GM23338 (cell line): Measurements from ENCODE around the gene PJA2. TPM values are rescaled to one million over a fixed set of nuclear protein-coding genes. Genes with fewer than 3 reads are reported as not detected.

Experiments
- ATAC-seq: fragments of 200-7000 bp; cut with Tn5 transposase; 3 replicates; pipeline ENCODE4 v1.9.1; 2020
- DNase-seq: peaks from one replicate; pipeline ENCODE4 v3.0.0-alpha.2; 2015; ENCODE audit warnings: low spot score
- H2AFZ ChIP-seq: fragments of 200-600 bp; sonication (generic); 2 replicates; pipeline ENCODE4 v1.8.0; 2016; ENCODE audit warnings: antibody characterized with exemption, mild to moderate bottlenecking, moderate library complexity
- H3F3A ChIP-seq: fragments of 200-600 bp; sonication (generic); replicated peaks from 2 replicates; pipeline ENCODE4 v1.8.0; 2017; ENCODE audit warnings: antibody characterized with exemption, mixed run types, low read depth
- H3K27ac ChIP-seq: fragments of 200-600 bp; sonication (generic); 2 replicates; pipeline ENCODE4 v1.6.1; 2016; ENCODE audit warnings: low read depth
- H3K27me3 ChIP-seq: fragments of 200-600 bp; sonication (generic); 2 replicates; pipeline ENCODE4 v1.8.0; 2016; ENCODE audit warnings: mild to moderate bottlenecking, mixed run types, moderate library complexity; ENCODE audit not compliant: insufficient read depth
- H3K36me3 ChIP-seq: fragments of 200-600 bp; sonication (generic); 2 replicates; pipeline ENCODE4 v1.8.0; 2016; ENCODE audit warnings: mild to moderate bottlenecking; ENCODE audit not compliant: insufficient read depth
- H3K4me1 ChIP-seq: fragments of 200-600 bp; sonication (generic); 2 replicates; pipeline ENCODE4 v1.8.0; 2016; ENCODE audit warnings: mild to moderate bottlenecking, moderate library complexity; ENCODE audit not compliant: insufficient read depth
- H3K4me2 ChIP-seq: fragments of 200-600 bp; sonication (generic); 2 replicates; pipeline ENCODE4 v1.7.1; 2017; ENCODE audit warnings: mixed run types
- H3K4me3 ChIP-seq: fragments of 200-600 bp; sonication (generic); 2 replicates; pipeline ENCODE4 v1.6.1; 2016; ENCODE audit warnings: mixed run types
- H3K79me2 ChIP-seq: fragments of 200-600 bp; sonication (generic); replicated peaks from 2 replicates; pipeline ENCODE4 v1.8.0; 2017; ENCODE audit warnings: mild to moderate bottlenecking; ENCODE audit not compliant: insufficient read depth
- H3K9me2 ChIP-seq: fragments of 200-600 bp; sonication (generic); 2 replicates; pipeline ENCODE4 v1.8.0; 2017; ENCODE audit not compliant: insufficient read depth
- H4K20me1 ChIP-seq: fragments of 200-600 bp; sonication (generic); replicated peaks from 2 replicates; pipeline ENCODE4 v1.8.0; 2017; ENCODE audit warnings: mild to moderate bottlenecking; ENCODE audit not compliant: insufficient read depth
- H3K27ac Mint-ChIP-seq: 2 replicates; pipeline ENCODE4 v1.8.0; 2020; ENCODE audit warnings: inconsistent platforms, mild to moderate bottlenecking, moderate library complexity, mixed read lengths
- H3K27me3 Mint-ChIP-seq: 3 replicates; pipeline ENCODE4 v1.8.0; 2022; ENCODE audit warnings: low read depth, mild to moderate bottlenecking, moderate library complexity, mixed read lengths, inconsistent platforms; ENCODE audit not compliant: insufficient read depth, poor library complexity
- H3K36me3 Mint-ChIP-seq: 3 replicates; pipeline ENCODE4 v1.8.0; 2021; ENCODE audit warnings: low read depth, mild to moderate bottlenecking, inconsistent platforms, moderate library complexity, mixed read lengths
- H3K4me1 Mint-ChIP-seq: 3 replicates; pipeline ENCODE4 v1.8.0; 2020; ENCODE audit warnings: mild to moderate bottlenecking, inconsistent platforms, mixed read lengths
- H3K4me3 Mint-ChIP-seq: 3 replicates; pipeline ENCODE4 v1.8.0; 2021; ENCODE audit warnings: moderate library complexity, mild to moderate bottlenecking, inconsistent platforms, mixed read lengths
- H3K9me3 Mint-ChIP-seq: 3 replicates; pipeline ENCODE4 v1.8.0; 2020; ENCODE audit warnings: moderate library complexity, mild to moderate bottlenecking, inconsistent platforms, mixed read lengths
- CREB1 ChIP-seq: fragments of 250-450 bp; sonication (Bioruptor Pico); IDR thresholded peaks from 2 replicates; pipeline ENCODE4 v1.5.0; 2020; ENCODE audit warnings: low read depth, mild to moderate bottlenecking, moderate library complexity
- EZH2 ChIP-seq: fragments of 200-600 bp; sonication (generic); IDR thresholded peaks from one replicate; pipeline ENCODE4 v1.8.0; 2017; ENCODE audit warnings: antibody characterized with exemption, mild to moderate bottlenecking, low read depth; ENCODE audit not compliant: unreplicated experiment
- JUNB ChIP-seq: IDR thresholded peaks from one replicate; pipeline ENCODE4 v1.6.1; 2016; ENCODE audit warnings: antibody characterized with exemption; ENCODE audit not compliant: unreplicated experiment
- NANOG ChIP-seq: IDR thresholded peaks from 2 replicates; pipeline ENCODE4 v1.6.1; 2016; ENCODE audit warnings: antibody characterized with exemption, borderline replicate concordance
- POLR2AphosphoS5 ChIP-seq: IDR thresholded peaks from 2 replicates; pipeline ENCODE4 v1.6.1; 2016; ENCODE audit warnings: antibody characterized with exemption, low read depth
- ZNF114 ChIP-seq: fragments of 250-450 bp; sonication (Bioruptor Pico); IDR thresholded peaks from 2 replicates; pipeline ENCODE4 v1.5.0; 2020; ENCODE audit warnings: mild to moderate bottlenecking, moderate library complexity
- ZNF331 ChIP-seq: fragments of 250-450 bp; sonication (Bioruptor Pico); IDR thresholded peaks from 2 replicates; pipeline ENCODE4 v1.5.0; 2020; ENCODE audit warnings: low read depth, mild to moderate bottlenecking, moderate library complexity
- long read RNA-seq: library from polyadenylated mRNA; unstranded; transcript quantifications from one replicate; pipeline ENCODE4 v2.0.0, GENCODE V29; 2020; ENCODE audit not compliant: unreplicated experiment
- polyA plus RNA-seq: library from polyadenylated mRNA; unstranded; fragments of >200 nt; fragmentation: Nextera tagmentation; extraction: Ambion mirVana; gene quantifications from 2 replicates; pipeline ENCODE4 v1.2.1, GENCODE V29; 2016
- total RNA-seq: library from RNA; depleted of rRNA; stranded (reverse); fragments of >200 nt; shearing (Covaris generic); gene quantifications from 2 replicates; pipeline ENCODE4 v1.2.3, GENCODE V29; 2014; rRNA removed
- TF ChIP-seq, protein P1 (sequence below): IDR thresholded peaks from 2 replicates; pipeline ENCODE4 v1.6.1; 2016; ENCODE audit warnings: antibody characterized with exemption
- TF ChIP-seq, protein P2 (sequence below): IDR thresholded peaks from one replicate; pipeline ENCODE4 v1.6.1; 2018; ENCODE audit warnings: antibody characterized with exemption; ENCODE audit not compliant: unreplicated experiment
- TF ChIP-seq, protein P3 (sequence below): fragments of 250-450 bp; sonication (Bioruptor Pico); IDR thresholded peaks from 2 replicates; pipeline ENCODE4 v1.5.0; 2020; ENCODE audit warnings: mild to moderate bottlenecking, moderate library complexity

PJA2 gene
- total RNA-seq (62.5 and 65.3 TPM in 2 replicates), polyA plus RNA-seq (30.3 and 31.5 TPM in 2 replicates)
- long read RNA-seq, partial matches to known transcripts, result 6 of 9 reads
- long read RNA-seq, other reads (novel, unspliced or antisense), result 3 of 9 reads

DNA sequence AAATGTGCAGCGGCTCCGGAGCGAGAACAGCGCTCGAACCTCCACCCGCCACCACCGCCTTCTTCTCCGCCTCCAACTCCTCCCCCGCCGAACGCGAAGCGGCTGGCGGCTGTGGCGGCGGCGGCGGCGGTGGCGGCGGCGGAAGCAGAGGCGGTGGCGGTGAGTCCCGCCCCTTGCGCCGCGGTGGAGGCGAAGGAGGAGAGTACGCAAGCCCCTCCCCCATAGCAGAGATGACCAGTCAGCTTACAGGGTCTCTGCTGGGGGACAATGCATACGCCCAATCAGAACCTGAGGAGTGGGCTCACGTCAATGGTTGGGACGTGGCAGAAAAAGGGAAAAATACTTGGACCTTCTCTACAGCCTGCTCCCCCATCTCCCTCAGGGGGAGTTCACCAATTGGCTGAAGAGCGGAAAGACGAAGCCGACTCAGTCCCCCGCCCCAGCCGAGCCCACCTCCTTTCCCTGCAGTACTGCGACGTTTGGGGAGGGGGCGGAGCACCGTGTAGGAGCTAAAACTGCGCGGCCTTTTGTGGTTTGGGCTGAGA lies at the start of gene PJA2:
TSS of gene PJA2 (minus strand) at position 131 of the 545 bp plus-strand sequence. CDS start 26,541 bp downstream, outside the sequence.
- Histone ChIP-seq H3K27ac (peak within 1 kb of the TSS; percentile 96), H3K9me2 (no peaks in the 10 kb centered on the region), H3K4me3 (peak within 1 kb of the TSS; percentile 80), H3K4me2 (peak within 1 kb of the TSS; percentile 89), H2AFZ (peak within 1 kb of the TSS; percentile 90), H3K36me3 (no peaks in the 10 kb centered on the region), H3F3A (no peaks in the 10 kb centered on the region), H3K27me3 (no peaks in the 10 kb centered on the region), H3K79me2 (peaks cover 42% of the 10 kb centered on the region), H4K20me1 (0 out of 2 replicates have a peak, but pooled peaks cover 8% of the 10 kb centered on the region), H3K4me1 (peaks cover 39% of the 10 kb centered on the region)
- Mint-ChIP-seq H3K4me1 (peaks cover 35% of the 10 kb centered on the region), H3K27me3 (peaks cover 8% of the 10 kb centered on the region), H3K27ac (peak within 1 kb of the TSS; percentile 99), H3K4me3 (peak within 1 kb of the TSS; percentile 100), H3K36me3 (peaks cover 2% of the 10 kb centered on the region; the same call in 1 of the 3 replicates), H3K9me3 (peaks cover 10% of the 10 kb centered on the region; the same call in 2 of the 3 replicates)
- DNase-seq (peak; percentile 100), ATAC-seq (peak; percentile 88)
- no peak for TF ChIP-seq NANOG
- TF ChIP-seq ZNF331 (CRISPR knock-in tag), result no peak
- TF ChIP-seq EZH2, result no peak
- TF ChIP-seq, protein P1, sequence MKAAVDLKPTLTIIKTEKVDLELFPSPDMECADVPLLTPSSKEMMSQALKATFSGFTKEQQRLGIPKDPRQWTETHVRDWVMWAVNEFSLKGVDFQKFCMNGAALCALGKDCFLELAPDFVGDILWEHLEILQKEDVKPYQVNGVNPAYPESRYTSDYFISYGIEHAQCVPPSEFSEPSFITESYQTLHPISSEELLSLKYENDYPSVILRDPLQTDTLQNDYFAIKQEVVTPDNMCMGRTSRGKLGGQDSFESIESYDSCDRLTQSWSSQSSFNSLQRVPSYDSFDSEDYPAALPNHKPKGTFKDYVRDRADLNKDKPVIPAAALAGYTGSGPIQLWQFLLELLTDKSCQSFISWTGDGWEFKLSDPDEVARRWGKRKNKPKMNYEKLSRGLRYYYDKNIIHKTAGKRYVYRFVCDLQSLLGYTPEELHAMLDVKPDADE, result no peak
- TF ChIP-seq, protein P2, sequence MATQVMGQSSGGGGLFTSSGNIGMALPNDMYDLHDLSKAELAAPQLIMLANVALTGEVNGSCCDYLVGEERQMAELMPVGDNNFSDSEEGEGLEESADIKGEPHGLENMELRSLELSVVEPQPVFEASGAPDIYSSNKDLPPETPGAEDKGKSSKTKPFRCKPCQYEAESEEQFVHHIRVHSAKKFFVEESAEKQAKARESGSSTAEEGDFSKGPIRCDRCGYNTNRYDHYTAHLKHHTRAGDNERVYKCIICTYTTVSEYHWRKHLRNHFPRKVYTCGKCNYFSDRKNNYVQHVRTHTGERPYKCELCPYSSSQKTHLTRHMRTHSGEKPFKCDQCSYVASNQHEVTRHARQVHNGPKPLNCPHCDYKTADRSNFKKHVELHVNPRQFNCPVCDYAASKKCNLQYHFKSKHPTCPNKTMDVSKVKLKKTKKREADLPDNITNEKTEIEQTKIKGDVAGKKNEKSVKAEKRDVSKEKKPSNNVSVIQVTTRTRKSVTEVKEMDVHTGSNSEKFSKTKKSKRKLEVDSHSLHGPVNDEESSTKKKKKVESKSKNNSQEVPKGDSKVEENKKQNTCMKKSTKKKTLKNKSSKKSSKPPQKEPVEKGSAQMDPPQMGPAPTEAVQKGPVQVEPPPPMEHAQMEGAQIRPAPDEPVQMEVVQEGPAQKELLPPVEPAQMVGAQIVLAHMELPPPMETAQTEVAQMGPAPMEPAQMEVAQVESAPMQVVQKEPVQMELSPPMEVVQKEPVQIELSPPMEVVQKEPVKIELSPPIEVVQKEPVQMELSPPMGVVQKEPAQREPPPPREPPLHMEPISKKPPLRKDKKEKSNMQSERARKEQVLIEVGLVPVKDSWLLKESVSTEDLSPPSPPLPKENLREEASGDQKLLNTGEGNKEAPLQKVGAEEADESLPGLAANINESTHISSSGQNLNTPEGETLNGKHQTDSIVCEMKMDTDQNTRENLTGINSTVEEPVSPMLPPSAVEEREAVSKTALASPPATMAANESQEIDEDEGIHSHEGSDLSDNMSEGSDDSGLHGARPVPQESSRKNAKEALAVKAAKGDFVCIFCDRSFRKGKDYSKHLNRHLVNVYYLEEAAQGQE, result no peak
- peak; percentile 89 for TF ChIP-seq CREB1
- TF ChIP-seq JUNB, result no peak
- TF ChIP-seq ZNF114 (CRISPR knock-in tag), result no peak
- peak; percentile 85 for TF ChIP-seq POLR2AphosphoS5

- ATAC-seq, result no peak
- H3K27ac ChIP-seq, result no peak overlapping the region
- no peaks in the 10 kb centered on the region for H3K79me2 ChIP-seq
- H3F3A ChIP-seq, result no peaks in the 10 kb centered on the region
- no peak overlapping the region for H3K4me2 ChIP-seq
- Mint-ChIP-seq H3K9me3 (peaks cover 26% of the 10 kb centered on the region), H3K4me1 (peaks cover 6% of the 10 kb centered on the region; the same call in 2 of the 3 replicates), H3K4me3 (no peak overlapping the region), H3K36me3 (peaks cover 19% of the 10 kb centered on the region; the same call in 2 of the 3 replicates), H3K27ac (no peak overlapping the region), H3K27me3 (no peaks in the 10 kb centered on the region)
- DNase-seq, result no peak
- H3K36me3 ChIP-seq, result peaks cover 4% of the 10 kb centered on the region; the same call in 1 of the 2 replicates
- no peak overlapping the region for H2AFZ ChIP-seq
- no peaks in the 10 kb centered on the region; the same call in 1 of the 2 replicates for H3K4me1 ChIP-seq
- no peaks in the 10 kb centered on the region; the same call in 1 of the 2 replicates for H3K9me2 ChIP-seq
- no peak overlapping the region for H3K4me3 ChIP-seq
- H3K27me3 ChIP-seq, result no peaks in the 10 kb centered on the region
- no peaks in the 10 kb centered on the region for H4K20me1 ChIP-seq
- TF ChIP-seq CREB1 (no peak), POLR2AphosphoS5 (no peak), EZH2 (no peak)
- TF ChIP-seq, protein P3, sequence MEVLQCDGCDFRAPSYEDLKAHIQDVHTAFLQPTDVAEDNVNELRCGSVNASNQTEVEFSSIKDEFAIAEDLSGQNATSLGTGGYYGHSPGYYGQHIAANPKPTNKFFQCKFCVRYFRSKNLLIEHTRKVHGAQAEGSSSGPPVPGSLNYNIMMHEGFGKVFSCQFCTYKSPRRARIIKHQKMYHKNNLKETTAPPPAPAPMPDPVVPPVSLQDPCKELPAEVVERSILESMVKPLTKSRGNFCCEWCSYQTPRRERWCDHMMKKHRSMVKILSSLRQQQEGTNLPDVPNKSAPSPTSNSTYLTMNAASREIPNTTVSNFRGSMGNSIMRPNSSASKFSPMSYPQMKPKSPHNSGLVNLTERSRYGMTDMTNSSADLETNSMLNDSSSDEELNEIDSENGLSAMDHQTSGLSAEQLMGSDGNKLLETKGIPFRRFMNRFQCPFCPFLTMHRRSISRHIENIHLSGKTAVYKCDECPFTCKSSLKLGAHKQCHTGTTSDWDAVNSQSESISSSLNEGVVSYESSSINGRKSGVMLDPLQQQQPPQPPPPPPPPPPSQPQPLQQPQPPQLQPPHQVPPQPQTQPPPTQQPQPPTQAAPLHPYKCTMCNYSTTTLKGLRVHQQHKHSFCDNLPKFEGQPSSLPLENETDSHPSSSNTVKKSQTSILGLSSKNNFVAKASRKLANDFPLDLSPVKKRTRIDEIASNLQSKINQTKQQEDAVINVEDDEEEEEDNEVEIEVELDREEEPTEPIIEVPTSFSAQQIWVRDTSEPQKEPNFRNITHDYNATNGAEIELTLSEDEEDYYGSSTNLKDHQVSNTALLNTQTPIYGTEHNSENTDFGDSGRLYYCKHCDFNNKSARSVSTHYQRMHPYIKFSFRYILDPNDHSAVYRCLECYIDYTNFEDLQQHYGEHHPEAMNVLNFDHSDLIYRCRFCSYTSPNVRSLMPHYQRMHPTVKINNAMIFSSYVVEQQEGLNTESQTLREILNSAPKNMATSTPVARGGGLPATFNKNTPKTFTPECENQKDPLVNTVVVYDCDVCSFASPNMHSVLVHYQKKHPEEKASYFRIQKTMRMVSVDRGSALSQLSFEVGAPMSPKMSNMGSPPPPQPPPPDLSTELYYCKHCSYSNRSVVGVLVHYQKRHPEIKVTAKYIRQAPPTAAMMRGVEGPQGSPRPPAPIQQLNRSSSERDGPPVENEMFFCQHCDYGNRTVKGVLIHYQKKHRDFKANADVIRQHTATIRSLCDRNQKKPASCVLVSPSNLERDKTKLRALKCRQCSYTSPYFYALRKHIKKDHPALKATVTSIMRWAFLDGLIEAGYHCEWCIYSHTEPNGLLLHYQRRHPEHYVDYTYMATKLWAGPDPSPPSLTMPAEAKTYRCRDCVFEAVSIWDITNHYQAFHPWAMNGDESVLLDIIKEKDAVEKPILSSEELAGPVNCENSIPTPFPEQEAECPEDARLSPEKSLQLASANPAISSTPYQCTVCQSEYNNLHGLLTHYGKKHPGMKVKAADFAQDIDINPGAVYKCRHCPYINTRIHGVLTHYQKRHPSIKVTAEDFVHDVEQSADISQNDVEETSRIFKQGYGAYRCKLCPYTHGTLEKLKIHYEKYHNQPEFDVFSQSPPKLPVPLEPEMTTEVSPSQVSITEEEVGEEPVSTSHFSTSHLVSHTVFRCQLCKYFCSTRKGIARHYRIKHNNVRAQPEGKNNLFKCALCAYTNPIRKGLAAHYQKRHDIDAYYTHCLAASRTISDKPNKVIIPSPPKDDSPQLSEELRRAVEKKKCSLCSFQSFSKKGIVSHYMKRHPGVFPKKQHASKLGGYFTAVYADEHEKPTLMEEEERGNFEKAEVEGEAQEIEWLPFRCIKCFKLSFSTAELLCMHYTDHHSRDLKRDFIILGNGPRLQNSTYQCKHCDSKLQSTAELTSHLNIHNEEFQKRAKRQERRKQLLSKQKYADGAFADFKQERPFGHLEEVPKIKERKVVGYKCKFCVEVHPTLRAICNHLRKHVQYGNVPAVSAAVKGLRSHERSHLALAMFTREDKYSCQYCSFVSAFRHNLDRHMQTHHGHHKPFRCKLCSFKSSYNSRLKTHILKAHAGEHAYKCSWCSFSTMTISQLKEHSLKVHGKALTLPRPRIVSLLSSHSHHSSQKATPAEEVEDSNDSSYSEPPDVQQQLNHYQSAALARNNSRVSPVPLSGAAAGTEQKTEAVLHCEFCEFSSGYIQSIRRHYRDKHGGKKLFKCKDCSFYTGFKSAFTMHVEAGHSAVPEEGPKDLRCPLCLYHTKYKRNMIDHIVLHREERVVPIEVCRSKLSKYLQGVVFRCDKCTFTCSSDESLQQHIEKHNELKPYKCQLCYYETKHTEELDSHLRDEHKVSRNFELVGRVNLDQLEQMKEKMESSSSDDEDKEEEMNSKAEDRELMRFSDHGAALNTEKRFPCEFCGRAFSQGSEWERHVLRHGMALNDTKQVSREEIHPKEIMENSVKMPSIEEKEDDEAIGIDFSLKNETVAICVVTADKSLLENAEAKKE (CRISPR knock-in tag), result no peak
Measured at GRCh38 chr5:109455598-109456096, 45.9 kb upstream of the PJA2 start.
